Measurements from ENCODE around the gene NRXN3.
A peak's percentile ranks its signal among the peaks of the same experiment; 100 is the strongest.

NRXN3 gene

GRCh38 chr14:78184157-78184556 lies 14.0 kb downstream of the NRXN3 start:
- CTCF ChIA-PET: no interaction called here
- no CpG with 5 or more reads among the region's 5 CpGs for WGBS (ENCODE audit: insufficient coverage)
- Histone ChIP-seq H3K9me3 (ENCODE audit: control extremely low read depth in 1 of 5, control insufficient read depth in 4 of 5, insufficient read depth in 2 of 5, low read depth in 1 of 5, low read length in 4 of 5) (no peaks in the 10 kb centered on the region), H3K4me1 (ENCODE audit: control extremely low read depth in 1 of 4, control insufficient read depth in 4 of 4, insufficient read depth in 4 of 4, low read length in 3 of 4) (no peaks in the 10 kb centered on the region), H3K27me3 (replicated peaks in 2 of 5; ENCODE audit: control insufficient read depth in 4 of 5, insufficient read depth in 5 of 5, low read length in 4 of 5) (peaks cover 0 to 20% (median 9%) of the 10 kb centered on the region in 5 experiments), H3K36me3 (ENCODE audit: control insufficient read depth in 4 of 4, insufficient read depth in 4 of 4, low read length in 3 of 4) (no peaks in the 10 kb centered on the region), H3K4me3 (ENCODE audit: control insufficient read depth in 1 of 7, extremely low read depth in 1 of 7, insufficient read depth in 4 of 7, low read depth in 2 of 7, low read length in 6 of 7) (no peak overlapping the region), H3K27ac (ENCODE audit: insufficient read depth in 1 of 2, low read depth in 1 of 2, low read length in 2 of 2, poor library complexity in 1 of 2, severe bottlenecking in 2 of 2) (no peak overlapping the region)
- POLR2A ChIA-PET: no interaction called here
- DNase-seq: no peak

GRCh38 chr14:78186277-78186676 lies 16.1 kb downstream of the NRXN3 start:
- CTCF ChIA-PET: interaction anchor here (1.0 kb wide), 1 partner anchor 9 kb away, joined by 3 read pairs; no protein-coding TSS in a partner anchor
- POLR2A ChIA-PET: no interaction called here

GRCh38 chr14:78188882-78189281 lies 18.7 kb downstream of the NRXN3 start:
- no peaks in the 10 kb centered on the region for H3K36me3 ChIP-seq (ENCODE audit: control insufficient read depth in 4 of 4, insufficient read depth in 4 of 4, low read length in 3 of 4)
- ChIA-PET POLR2A (no interaction called here), CTCF (no interaction called here)
- no peaks in the 10 kb centered on the region for H3K4me1 ChIP-seq (ENCODE audit: control extremely low read depth in 1 of 4, control insufficient read depth in 4 of 4, insufficient read depth in 4 of 4, low read length in 3 of 4)
- 93% methylated on average over 3 of the region's 3 CpGs for WGBS (ENCODE audit: insufficient coverage)
- DNase-seq: no peak
- peaks cover 0 to 17% (median 5%) of the 10 kb centered on the region in 5 experiments for H3K27me3 ChIP-seq (replicated peaks in 2 of 5; ENCODE audit: control insufficient read depth in 4 of 5, insufficient read depth in 5 of 5, low read length in 4 of 5)
- peaks cover 0 to 2% (median 0%) of the 10 kb centered on the region in 5 experiments for H3K9me3 ChIP-seq (ENCODE audit: control extremely low read depth in 1 of 5, control insufficient read depth in 4 of 5, insufficient read depth in 2 of 5, low read depth in 1 of 5, low read length in 4 of 5)
- H3K27ac ChIP-seq (ENCODE audit: insufficient read depth in 1 of 2, low read depth in 1 of 2, low read length in 2 of 2, poor library complexity in 1 of 2, severe bottlenecking in 2 of 2): no peak overlapping the region
- no peak overlapping the region for H3K4me3 ChIP-seq (ENCODE audit: control insufficient read depth in 1 of 7, extremely low read depth in 1 of 7, insufficient read depth in 4 of 7, low read depth in 2 of 7, low read length in 6 of 7)

More at GRCh38 chr14:78186277-78186676, 16.1 kb downstream of the NRXN3 start:
- Histone ChIP-seq H3K9me3 (ENCODE audit: control extremely low read depth in 1 of 5, control insufficient read depth in 4 of 5, insufficient read depth in 2 of 5, low read depth in 1 of 5, low read length in 4 of 5) (no peaks in the 10 kb centered on the region), H3K27me3 (replicated peaks in 2 of 5; ENCODE audit: control insufficient read depth in 4 of 5, insufficient read depth in 5 of 5, low read length in 4 of 5) (peaks cover 0 to 19% (median 6%) of the 10 kb centered on the region in 5 experiments), H3K4me1 (ENCODE audit: control extremely low read depth in 1 of 4, control insufficient read depth in 4 of 4, insufficient read depth in 4 of 4, low read length in 3 of 4) (no peaks in the 10 kb centered on the region), H3K4me3 (ENCODE audit: control insufficient read depth in 1 of 7, extremely low read depth in 1 of 7, insufficient read depth in 4 of 7, low read depth in 2 of 7, low read length in 6 of 7) (no peak overlapping the region), H3K27ac (ENCODE audit: insufficient read depth in 1 of 2, low read depth in 1 of 2, low read length in 2 of 2, poor library complexity in 1 of 2, severe bottlenecking in 2 of 2) (no peak overlapping the region), H3K36me3 (ENCODE audit: control insufficient read depth in 4 of 4, insufficient read depth in 4 of 4, low read length in 3 of 4) (no peaks in the 10 kb centered on the region)
- DNase-seq: no peak
- 100% methylated on average over 6 of the region's 6 CpGs for WGBS (ENCODE audit: insufficient coverage)

GRCh38 chr14:78195431-78195830 lies 25.3 kb downstream of the NRXN3 start:
- WGBS (ENCODE audit: insufficient coverage): 100% methylated on average over 3 of the region's 6 CpGs

GRCh38 chr14:78196323-78196722 lies 26.1 kb downstream of the NRXN3 start:
- no peak overlapping the region for H3K4me3 ChIP-seq (ENCODE audit: control insufficient read depth in 1 of 7, extremely low read depth in 1 of 7, insufficient read depth in 4 of 7, low read depth in 2 of 7, low read length in 6 of 7)
- WGBS (ENCODE audit: insufficient coverage): 100% methylated on average over 2 of the region's 2 CpGs
- H3K36me3 ChIP-seq (ENCODE audit: control insufficient read depth in 4 of 4, insufficient read depth in 4 of 4, low read length in 3 of 4): no peaks in the 10 kb centered on the region
- POLR2A ChIA-PET: no interaction called here
- CTCF ChIA-PET: interaction anchor here (0.8 to 1.7 kb wide), 3 partner anchors 12 to 37 kb away, joined by 3 read pairs; no protein-coding TSS in a partner anchor
- peaks cover 4 to 7% (median 4%) of the 10 kb centered on the region in 4 experiments for H3K4me1 ChIP-seq (ENCODE audit: control extremely low read depth in 1 of 4, control insufficient read depth in 4 of 4, insufficient read depth in 4 of 4, low read length in 3 of 4)
- H3K27ac ChIP-seq (ENCODE audit: insufficient read depth in 1 of 2, low read depth in 1 of 2, low read length in 2 of 2, poor library complexity in 1 of 2, severe bottlenecking in 2 of 2): no peak overlapping the region
- no peak for DNase-seq
- H3K27me3 ChIP-seq (replicated peaks in 2 of 5; ENCODE audit: control insufficient read depth in 4 of 5, insufficient read depth in 5 of 5, low read length in 4 of 5): peaks cover 0 to 40% (median 6%) of the 10 kb centered on the region in 5 experiments
- peaks cover 0 to 12% (median 2%) of the 10 kb centered on the region in 5 experiments for H3K9me3 ChIP-seq (ENCODE audit: control extremely low read depth in 1 of 5, control insufficient read depth in 4 of 5, insufficient read depth in 2 of 5, low read depth in 1 of 5, low read length in 4 of 5)

More at GRCh38 chr14:78195431-78195830, 25.3 kb downstream of the NRXN3 start:
- no peak overlapping the region for H3K27ac ChIP-seq (ENCODE audit: insufficient read depth in 1 of 2, low read depth in 1 of 2, low read length in 2 of 2, poor library complexity in 1 of 2, severe bottlenecking in 2 of 2)
- H3K4me3 ChIP-seq (ENCODE audit: control insufficient read depth in 1 of 7, extremely low read depth in 1 of 7, insufficient read depth in 4 of 7, low read depth in 2 of 7, low read length in 6 of 7): no peak overlapping the region
- H3K9me3 ChIP-seq (ENCODE audit: control extremely low read depth in 1 of 5, control insufficient read depth in 4 of 5, insufficient read depth in 2 of 5, low read depth in 1 of 5, low read length in 4 of 5): peaks cover 0 to 12% (median 2%) of the 10 kb centered on the region in 5 experiments
- ChIA-PET POLR2A (no interaction called here), CTCF (interaction anchor here (1.1 kb wide), 1 partner anchor 9 kb away, joined by 3 read pairs; no protein-coding TSS in a partner anchor)
- H3K4me1 ChIP-seq (ENCODE audit: control extremely low read depth in 1 of 4, control insufficient read depth in 4 of 4, insufficient read depth in 4 of 4, low read length in 3 of 4): no peaks in the 10 kb centered on the region
- DNase-seq: no peak
- no peaks in the 10 kb centered on the region for H3K36me3 ChIP-seq (ENCODE audit: control insufficient read depth in 4 of 4, insufficient read depth in 4 of 4, low read length in 3 of 4)
- H3K27me3 ChIP-seq (replicated peaks in 2 of 5; ENCODE audit: control insufficient read depth in 4 of 5, insufficient read depth in 5 of 5, low read length in 4 of 5): peaks cover 0 to 40% (median 6%) of the 10 kb centered on the region in 5 experiments

- Histone ChIP-seq H3K27ac (ENCODE audit: insufficient read depth in 1 of 2, low read depth in 1 of 2, low read length in 2 of 2, poor library complexity in 1 of 2, severe bottlenecking in 2 of 2) (no peak overlapping the region), H3K4me3 (ENCODE audit: control insufficient read depth in 1 of 7, extremely low read depth in 1 of 7, insufficient read depth in 4 of 7, low read depth in 2 of 7, low read length in 6 of 7) (no peak overlapping the region), H3K4me1 (ENCODE audit: control extremely low read depth in 1 of 4, control insufficient read depth in 4 of 4, insufficient read depth in 4 of 4, low read length in 3 of 4) (peaks cover 7 to 14% (median 11%) of the 10 kb centered on the region in 4 experiments), H3K27me3 (replicated peaks in 2 of 5; ENCODE audit: control insufficient read depth in 4 of 5, insufficient read depth in 5 of 5, low read length in 4 of 5) (peaks cover 0 to 39% (median 6%) of the 10 kb centered on the region in 5 experiments), H3K9me3 (ENCODE audit: control extremely low read depth in 1 of 5, control insufficient read depth in 4 of 5, insufficient read depth in 2 of 5, low read depth in 1 of 5, low read length in 4 of 5) (peaks cover 0 to 12% (median 2%) of the 10 kb centered on the region in 5 experiments), H3K36me3 (ENCODE audit: control insufficient read depth in 4 of 4, insufficient read depth in 4 of 4, low read length in 3 of 4) (no peaks in the 10 kb centered on the region)
- WGBS (ENCODE audit: insufficient coverage): 95% methylated on average over 7 of the region's 8 CpGs
- ChIA-PET CTCF (interaction anchor here (0.8 to 1.7 kb wide), 4 partner anchors 11 to 60 kb away, joined by 3 read pairs; no protein-coding TSS in a partner anchor), POLR2A (no interaction called here)
- no peak for DNase-seq
These were observed 26.9 kb downstream of the NRXN3 start for GRCh38 chr14:78197051-78197450.

- Histone ChIP-seq H3K4me1 (ENCODE audit: control extremely low read depth in 1 of 4, control insufficient read depth in 4 of 4, insufficient read depth in 4 of 4, low read length in 3 of 4) (peaks cover 12 to 29% (median 25%) of the 10 kb centered on the region in 4 experiments), H3K27me3 (replicated peaks in 2 of 5; ENCODE audit: control insufficient read depth in 4 of 5, insufficient read depth in 5 of 5, low read length in 4 of 5) (peaks cover 0 to 39% (median 10%) of the 10 kb centered on the region in 5 experiments), H3K9me3 (ENCODE audit: control extremely low read depth in 1 of 5, control insufficient read depth in 4 of 5, insufficient read depth in 2 of 5, low read depth in 1 of 5, low read length in 4 of 5) (peaks cover 0 to 11% (median 0%) of the 10 kb centered on the region in 5 experiments), H3K27ac (ENCODE audit: insufficient read depth in 1 of 2, low read depth in 1 of 2, low read length in 2 of 2, poor library complexity in 1 of 2, severe bottlenecking in 2 of 2) (no peak overlapping the region), H3K36me3 (ENCODE audit: control insufficient read depth in 4 of 4, insufficient read depth in 4 of 4, low read length in 3 of 4) (no peaks in the 10 kb centered on the region), H3K4me3 (ENCODE audit: control insufficient read depth in 1 of 7, extremely low read depth in 1 of 7, insufficient read depth in 4 of 7, low read depth in 2 of 7, low read length in 6 of 7) (no peak overlapping the region)
- peak; percentile 60 to 86 (median 82) for DNase-seq
- WGBS (ENCODE audit: insufficient coverage): 0% methylated on average over 5 of the region's 5 CpGs
- ChIA-PET POLR2A (no interaction called here), CTCF (interaction anchor here (0.9 kb wide), 1 partner anchor 270 kb away, joined by 3 read pairs; no protein-coding TSS in a partner anchor)
These were observed 32.0 kb downstream of the NRXN3 start for GRCh38 chr14:78202163-78202562.

All from common myeloid progenitor, CD34-positive (primary cell).